Uterus (tissue), 4 donors: ENCODE results near the gene PPARA. TPM values are rescaled to one million over a fixed set of nuclear protein-coding genes. Genes with fewer than 3 reads are reported as not detected.

Experiments used
- DNase-seq, 2 donors: peaks; one replicate each; pipeline ENCODE4 v3.0.0-alpha.2; 2019 to 2020
- H3K27ac ChIP-seq, 2 donors: fragments of 200-600 bp; sonication (generic); 1 replicate in 1 of 2; 2 replicates in 1 of 2; pipeline ENCODE4 v1.5.1; 2016 to 2018
- H3K27me3 ChIP-seq, 2 donors: fragments of 200-600 bp; sonication (generic); one replicate each; pipeline ENCODE4 v1.5.1; 2018 to 2019; ENCODE audit warnings: control low read depth in 1 of 2
- H3K36me3 ChIP-seq, 2 donors: fragments of 200-600 bp; sonication (generic); one replicate each; pipeline ENCODE4 v1.5.1; 2019; ENCODE audit warnings: control low read depth in 1 of 2
- H3K4me1 ChIP-seq, 2 donors: fragments of 200-600 bp; sonication (generic); one replicate each; pipeline ENCODE4 v1.5.1; 2018 to 2019; ENCODE audit warnings: control low read depth in 1 of 2
- H3K4me3 ChIP-seq, 2 donors: fragments of 200-600 bp; sonication (generic); 1 replicate in 1 of 2; 2 replicates in 1 of 2; pipeline ENCODE4 v1.5.1; 2018 to 2019; ENCODE audit warnings: mild to moderate bottlenecking in 1 of 2
- H3K9me3 ChIP-seq, 2 donors: fragments of 200-600 bp; sonication (generic); one replicate each; pipeline ENCODE4 v1.5.1; 2019; ENCODE audit warnings: control low read depth in 1 of 2
- CTCF ChIP-seq, 4 experiments: fragments of 200-600 bp in 2 of 4; fragments of 450-650 bp in 2 of 4; sonication (generic) in 2 of 4; IDR thresholded peaks; one replicate each; pipeline ENCODE4 v1.5.1; 2016 to 2019; ENCODE audit warnings: antibody characterized with exemption in 4 of 4, mild to moderate bottlenecking in 2 of 4, moderate library complexity in 1 of 4
- POLR2A ChIP-seq, 2 donors: fragments of 450-650 bp; IDR thresholded peaks; one replicate each; pipeline ENCODE4 v1.6.1; 2016; ENCODE audit warnings: antibody characterized with exemption in 2 of 2, mild to moderate bottlenecking in 1 of 2, moderate library complexity in 1 of 2
- intact Hi-C: fragments of 100-400 bp; cut with DNase I; formaldehyde crosslinking; loops from one replicate; pipeline ENCODE4 v1.15.1; 2023; ENCODE audit warnings: low total_unique reads
- total RNA-seq, 4 donors: library from RNA; depleted of rRNA in 3 of 4; stranded (reverse); fragments of >200 nt in 3 of 4; gene quantifications; one replicate each; pipeline versions ENCODE4 v1.1.0 to v1.2.4, GENCODE V29; 2014 to 2023
- donor health status: DM: yes; HTN: yes; CAD: no.

Gene PPARA
- total RNA-seq, 4 donors from 2014 or later = 1.8 to 24.8 (median 14.0) TPM

GRCh38 chr22:46180370-46181137, 30.2 kb downstream of the PPARA start:
- TF ChIP-seq CTCF (IDR thresholded peaks at IDR 0.05) (no peak), POLR2A (IDR thresholded peaks at IDR 0.05) (no peak)
- no peaks in the 10 kb centered on the region for H3K4me1 ChIP-seq

GRCh38 chr22:46183733-46184132, 33.4 kb downstream of the PPARA start:
- H3K27me3 ChIP-seq = no peaks in the 10 kb centered on the region
- intact Hi-C loops = no loop called here
- no peak overlapping the region for H3K27ac ChIP-seq
- H3K4me1 ChIP-seq = no peaks in the 10 kb centered on the region
- TF ChIP-seq POLR2A (IDR thresholded peaks at IDR 0.05) (no peak), CTCF (IDR thresholded peaks at IDR 0.05) (no peak)
- no peak for DNase-seq
- no peaks in the 10 kb centered on the region for H3K36me3 ChIP-seq
- peaks cover 0 to 22% of the 10 kb centered on the region in 2 donors for H3K9me3 ChIP-seq
- no peak overlapping the region for H3K4me3 ChIP-seq

More at GRCh38 chr22:46180370-46181137, 30.2 kb downstream of the PPARA start:
- H3K4me3 ChIP-seq = no peak overlapping the region
- no peaks in the 10 kb centered on the region for H3K36me3 ChIP-seq
- no peaks in the 10 kb centered on the region for H3K27me3 ChIP-seq
- intact Hi-C loops = no loop called here
- H3K27ac ChIP-seq = no peak overlapping the region
- peaks cover 0 to 22% of the 10 kb centered on the region in 2 donors for H3K9me3 ChIP-seq
- no peak for DNase-seq

GRCh38 chr22:46185283-46185682, 35.0 kb downstream of the PPARA start:
- Histone ChIP-seq H3K9me3 (peaks cover 0 to 12% of the 10 kb centered on the region in 2 donors), H3K27ac (no peak overlapping the region), H3K27me3 (no peaks in the 10 kb centered on the region), H3K4me1 (no peaks in the 10 kb centered on the region), H3K36me3 (no peaks in the 10 kb centered on the region), H3K4me3 (no peak overlapping the region)
- TF ChIP-seq CTCF (IDR thresholded peaks at IDR 0.05) (no peak), POLR2A (IDR thresholded peaks at IDR 0.05) (no peak)
- DNase-seq = no peak
- intact Hi-C loops = no loop called here

- TF ChIP-seq POLR2A (IDR thresholded peaks at IDR 0.05) (no peak), CTCF (IDR thresholded peaks at IDR 0.05) (no peak)
- intact Hi-C loops = no loop called here
- H3K36me3 ChIP-seq = no peaks in the 10 kb centered on the region
- H3K27ac ChIP-seq = no peak overlapping the region
- DNase-seq = no peak
- H3K9me3 ChIP-seq = no peaks in the 10 kb centered on the region
- H3K27me3 ChIP-seq = no peaks in the 10 kb centered on the region
- H3K4me1 ChIP-seq = no peaks in the 10 kb centered on the region
- no peak overlapping the region for H3K4me3 ChIP-seq
These were observed 37.5 kb downstream of the PPARA start for GRCh38 chr22:46187862-46188261.

GRCh38 chr22:46192210-46192993, 42.1 kb downstream of the PPARA start:
- TF ChIP-seq CTCF (IDR thresholded peaks at IDR 0.05) (no peak), POLR2A (IDR thresholded peaks at IDR 0.05) (no peak)

More at GRCh38 chr22:46192210-46192993, 42.1 kb downstream of the PPARA start:
- H3K4me3 ChIP-seq = no peak overlapping the region
- H3K36me3 ChIP-seq = no peaks in the 10 kb centered on the region
- no peaks in the 10 kb centered on the region for H3K27me3 ChIP-seq
- DNase-seq = no peak
- intact Hi-C loops = loop anchor here (10.0 kb wide), 1 partner anchor 488 kb away; no protein-coding TSS in a partner anchor
- no peak overlapping the region for H3K27ac ChIP-seq
- H3K4me1 ChIP-seq = no peaks in the 10 kb centered on the region
- H3K9me3 ChIP-seq = no peaks in the 10 kb centered on the region
